SK-N-MC (cell line): ENCODE results near the gene PRIMPOL.
"Not testable (repeated sequence)": the region's sequence is repeated elsewhere in the genome, so short reads cannot be mapped to it uniquely, and the experiment has no call there.

Experiments used
- EZH2 ChIP-seq: fragments of 200-600 bp; sonication (generic); IDR thresholded peaks from one replicate; pipeline ENCODE4 v1.6.1; 2017; ENCODE audit warnings: antibody characterized with exemption
- FOXP2 ChIP-seq: optimal IDR thresholded peaks from 2 replicates; pipeline ENCODE3; 2011; ENCODE audit warnings: mild to moderate bottlenecking, moderate library complexity; ENCODE audit not compliant: insufficient read depth; ENCODE audit errors: extremely low read length, control extremely low read depth
- POLR2AphosphoS5 ChIP-seq: IDR thresholded peaks from 2 replicates; pipeline ENCODE4 v1.6.1; 2012; ENCODE audit warnings: mild to moderate bottlenecking, low read depth, low read length, borderline replicate concordance

DNA sequence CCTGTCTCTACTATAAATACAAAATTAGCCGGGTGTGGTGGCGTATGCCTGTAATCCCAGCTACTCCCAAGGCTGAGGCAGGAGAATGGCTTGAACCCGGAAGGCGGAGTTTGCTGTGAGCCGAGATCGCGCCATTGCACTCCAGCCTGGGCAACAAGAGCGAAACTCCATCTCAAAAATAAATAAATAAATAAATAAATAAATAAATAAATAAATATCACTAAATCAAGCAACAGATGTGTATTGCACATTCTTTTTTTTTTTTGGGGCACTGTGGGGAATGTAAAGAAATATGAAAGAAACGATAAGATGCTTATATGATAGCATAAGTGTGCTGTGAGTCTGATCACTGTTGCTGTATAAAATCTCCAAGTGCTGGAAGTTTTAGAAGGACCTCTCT lies 8.3 kb downstream of the PRIMPOL start:
- TF ChIP-seq EZH2, POLR2AphosphoS5, FOXP2: not testable (repeated sequence)
